CD14-positive monocyte (primary cell): ENCODE results near the gene LUZP2. TPM values are rescaled to one million over a fixed set of nuclear protein-coding genes. Genes with fewer than 3 reads are reported as not detected.

Experiments used
- DNase-seq, 3 donors: peaks; one replicate each; pipeline ENCODE4 v3.0.0-alpha.2; 2011 to 2022
- H2AFZ ChIP-seq: 2 replicates; pipeline ENCODE4 v1.6.0; 2012; ENCODE audit warnings: mild to moderate bottlenecking, low read depth, low read length, inconsistent platforms; ENCODE audit not compliant: insufficient read depth, poor library complexity, severe bottlenecking
- H3K27ac ChIP-seq, 2 donors: 1 replicate in 1 of 2; 2 replicates in 1 of 2; pipeline ENCODE4 v1.5.1; 2012 to 2013; ENCODE audit warnings: low read length in 2 of 2, control low read depth in 1 of 2, inconsistent platforms in 1 of 2, low read depth in 1 of 2, mild to moderate bottlenecking in 1 of 2
- H3K27me3 ChIP-seq, 2 donors: one replicate each; pipeline versions ENCODE4 v1.6.0 to v1.6.1; 2011 to 2013; ENCODE audit warnings: low read length in 2 of 2; ENCODE audit not compliant: control insufficient read depth in 2 of 2, insufficient read depth in 2 of 2
- H3K36me3 ChIP-seq, 2 donors: replicated peaks in 1 of 2; 1 replicate in 1 of 2; 2 replicates in 1 of 2; pipeline versions ENCODE4 v1.5.1 to v1.6.1; 2012 to 2013; ENCODE audit warnings: low read length in 2 of 2, control low read depth in 1 of 2, inconsistent platforms in 1 of 2, mild to moderate bottlenecking in 1 of 2; ENCODE audit not compliant: insufficient read depth in 2 of 2, control insufficient read depth in 1 of 2
- H3K4me1 ChIP-seq, 2 donors: 1 replicate in 1 of 2; 2 replicates in 1 of 2; pipeline versions ENCODE4 v1.5.1 to v1.6.1; 2012 to 2013; ENCODE audit warnings: low read length in 2 of 2, control low read depth in 1 of 2, inconsistent platforms in 1 of 2, mild to moderate bottlenecking in 1 of 2, moderate library complexity in 1 of 2; ENCODE audit not compliant: insufficient read depth in 2 of 2, control insufficient read depth in 1 of 2
- H3K4me2 ChIP-seq: replicated peaks from 2 replicates; pipeline ENCODE3; 2012; ENCODE audit warnings: low read length, moderate library complexity, mild to moderate bottlenecking; ENCODE audit not compliant: poor library complexity, severe bottlenecking; ENCODE audit errors: extremely low read depth
- H3K4me3 ChIP-seq, 3 experiments: fragments of 200-600 bp in 1 of 3; sonication (generic) in 1 of 3; replicated peaks in 1 of 3; 1 replicate in 2 of 3; 2 replicates in 1 of 3; pipeline ENCODE4 v1.5.1; 2011 to 2013; ENCODE audit warnings: low read length in 3 of 3, mild to moderate bottlenecking in 3 of 3, control low read depth in 2 of 3, low read depth in 2 of 3, inconsistent platforms in 1 of 3, moderate library complexity in 1 of 3
- H3K79me2 ChIP-seq: 2 replicates; pipeline ENCODE4 v1.6.0; 2012; ENCODE audit warnings: mild to moderate bottlenecking, control low read depth, inconsistent platforms, low read length, moderate library complexity; ENCODE audit not compliant: insufficient read depth
- H3K9ac ChIP-seq: 2 replicates; pipeline ENCODE4 v1.6.0; 2017; ENCODE audit warnings: low read length, mild to moderate bottlenecking; ENCODE audit not compliant: insufficient read depth, poor library complexity, severe bottlenecking
- H3K9me3 ChIP-seq, 2 donors: replicated peaks in 1 of 2; 1 replicate in 1 of 2; 2 replicates in 1 of 2; pipeline versions ENCODE4 v1.5.1 to v1.6.1; 2012 to 2013; ENCODE audit warnings: low read length in 2 of 2, control low read depth in 1 of 2; ENCODE audit not compliant: control insufficient read depth in 1 of 2, insufficient read depth in 1 of 2
- H4K20me1 ChIP-seq: 2 replicates; pipeline ENCODE4 v1.6.0; 2012; ENCODE audit warnings: mild to moderate bottlenecking, low read length, control low read depth, moderate library complexity; ENCODE audit not compliant: insufficient read depth
- H3K27ac Mint-ChIP-seq, 7 donors: one replicate each; pipeline ENCODE4 v1.8.0; 2020; ENCODE audit warnings: mild to moderate bottlenecking in 7 of 7, mixed read lengths in 7 of 7, moderate library complexity in 6 of 7, inconsistent platforms in 2 of 7
- H3K27me3 Mint-ChIP-seq, 3 donors: one replicate each; pipeline ENCODE4 v1.8.0; 2021 to 2022; ENCODE audit warnings: low read depth in 3 of 3, mild to moderate bottlenecking in 3 of 3, mixed read lengths in 3 of 3, moderate library complexity in 3 of 3, inconsistent platforms in 1 of 3
- H3K36me3 Mint-ChIP-seq, 2 donors: one replicate each; pipeline ENCODE4 v1.8.0; 2020; ENCODE audit warnings: mixed read lengths in 2 of 2, inconsistent platforms in 1 of 2, mild to moderate bottlenecking in 1 of 2
- H3K4me1 Mint-ChIP-seq: one replicate; pipeline ENCODE4 v1.8.0; 2020; ENCODE audit warnings: mild to moderate bottlenecking, mixed read lengths
- H3K4me3 Mint-ChIP-seq, 2 donors: one replicate each; pipeline ENCODE4 v1.8.0; 2020; ENCODE audit warnings: mild to moderate bottlenecking in 2 of 2, mixed read lengths in 2 of 2, moderate library complexity in 1 of 2
- H3K9me3 Mint-ChIP-seq, 7 donors: one replicate each; pipeline ENCODE4 v1.8.0; 2020 to 2022; ENCODE audit warnings: mixed read lengths in 7 of 7, mild to moderate bottlenecking in 6 of 7, moderate library complexity in 6 of 7, inconsistent platforms in 2 of 7
- WGBS: methylation state at CpG from one replicate; pipeline ENCODE4 v1.1.5; 2013; ENCODE audit warnings: missing lambda C conversion rate; ENCODE audit not compliant: insufficient coverage; 5-methylcytosine and 5-hydroxymethylcytosine counted together
- intact Hi-C, 2 donors: fragments of 100-400 bp; cut with micrococcal nuclease; formaldehyde crosslinking; loops; one replicate each; pipeline versions ENCODE4 v1.15.0 to v1.15.1; 2023
- polyA plus RNA-seq, 3 donors: library from polyadenylated mRNA; depleted of rRNA in 1 of 3; unstranded in 2 of 3; stranded (reverse) in 1 of 3; fragments of 300-500 nt in 2 of 3; fragments of >200 nt in 1 of 3; fragmentation: Illumina TruSeq in 2 of 3; gene quantifications; 1 replicate in 2 of 3; 2 replicates in 1 of 3; pipeline ENCODE4 v1.2.3, GENCODE V29; 2012 to 2021
- TF ChIP-seq, protein P1 (sequence below): fragments of 200-600 bp; IDR thresholded peaks from one replicate; pipeline ENCODE4 v1.8.0; 2022; ENCODE audit warnings: antibody characterized with exemption, mild to moderate bottlenecking

LUZP2 gene
- polyA plus RNA-seq, 3 donors, result not detected

- Histone ChIP-seq H3K4me2 (no peak overlapping the region), H3K79me2 (no peaks in the 10 kb centered on the region), H3K27ac (no peak overlapping the region), H3K27me3 (no peaks in the 10 kb centered on the region), H3K4me3 (no peak overlapping the region), H3K36me3 (no peaks in the 10 kb centered on the region), H2AFZ (no peak overlapping the region), H3K9me3 (peaks cover 0 to 8% of the 10 kb centered on the region in 2 donors), H3K9ac (no peak overlapping the region), H3K4me1 (no peaks in the 10 kb centered on the region), H4K20me1 (no peaks in the 10 kb centered on the region)
- TF ChIP-seq, protein P1, sequence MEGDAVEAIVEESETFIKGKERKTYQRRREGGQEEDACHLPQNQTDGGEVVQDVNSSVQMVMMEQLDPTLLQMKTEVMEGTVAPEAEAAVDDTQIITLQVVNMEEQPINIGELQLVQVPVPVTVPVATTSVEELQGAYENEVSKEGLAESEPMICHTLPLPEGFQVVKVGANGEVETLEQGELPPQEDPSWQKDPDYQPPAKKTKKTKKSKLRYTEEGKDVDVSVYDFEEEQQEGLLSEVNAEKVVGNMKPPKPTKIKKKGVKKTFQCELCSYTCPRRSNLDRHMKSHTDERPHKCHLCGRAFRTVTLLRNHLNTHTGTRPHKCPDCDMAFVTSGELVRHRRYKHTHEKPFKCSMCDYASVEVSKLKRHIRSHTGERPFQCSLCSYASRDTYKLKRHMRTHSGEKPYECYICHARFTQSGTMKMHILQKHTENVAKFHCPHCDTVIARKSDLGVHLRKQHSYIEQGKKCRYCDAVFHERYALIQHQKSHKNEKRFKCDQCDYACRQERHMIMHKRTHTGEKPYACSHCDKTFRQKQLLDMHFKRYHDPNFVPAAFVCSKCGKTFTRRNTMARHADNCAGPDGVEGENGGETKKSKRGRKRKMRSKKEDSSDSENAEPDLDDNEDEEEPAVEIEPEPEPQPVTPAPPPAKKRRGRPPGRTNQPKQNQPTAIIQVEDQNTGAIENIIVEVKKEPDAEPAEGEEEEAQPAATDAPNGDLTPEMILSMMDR, result no peak
- Mint-ChIP-seq H3K9me3 (peaks cover 0 to 6% (median 2%) of the 10 kb centered on the region in 7 donors), H3K4me1 (no peaks in the 10 kb centered on the region), H3K27me3 (no peaks in the 10 kb centered on the region), H3K4me3 (no peak overlapping the region), H3K27ac (no peak overlapping the region), H3K36me3 (no peaks in the 10 kb centered on the region)
- WGBS, result no CpG with 5 or more reads among the region's 2 CpGs
- intact Hi-C loops, result no loop called here
- DNase-seq, result no peak
Measured at GRCh38 chr11:24471084-24471483, 25.8 kb upstream of the LUZP2 start.

GRCh38 chr11:24478718-24479117 lies 18.1 kb upstream of the LUZP2 start:
- Histone ChIP-seq H3K4me3 (no peak overlapping the region), H3K79me2 (no peaks in the 10 kb centered on the region), H3K9ac (no peak overlapping the region), H3K9me3 (peaks cover 0 to 8% of the 10 kb centered on the region in 2 donors), H3K36me3 (no peaks in the 10 kb centered on the region), H3K4me2 (no peak overlapping the region), H2AFZ (no peak overlapping the region), H3K27ac (no peak overlapping the region), H3K4me1 (no peaks in the 10 kb centered on the region), H4K20me1 (no peaks in the 10 kb centered on the region), H3K27me3 (no peaks in the 10 kb centered on the region)
- Mint-ChIP-seq H3K9me3 (peaks cover 0 to 10% (median 2%) of the 10 kb centered on the region in 7 donors), H3K4me3 (no peak overlapping the region), H3K36me3 (no peaks in the 10 kb centered on the region), H3K4me1 (no peaks in the 10 kb centered on the region), H3K27me3 (peaks cover 0 to 1% (median 0%) of the 10 kb centered on the region in 3 donors), H3K27ac (no peak overlapping the region)
- intact Hi-C loops, result no loop called here
- TF ChIP-seq, protein P1, result no peak
- no peak for DNase-seq
- no CpG with 5 or more reads among the region's 1 CpG for WGBS
